ENCODE measurements around the gene GSTM5. TPM values are rescaled to one million over a fixed set of nuclear protein-coding genes. Genes with fewer than 3 reads are reported as not detected.
A peak's percentile ranks its signal among the peaks of the same experiment; 100 is the strongest.
"Not testable (repeated sequence)": the region's sequence is repeated elsewhere in the genome, so short reads cannot be mapped to it uniquely, and the experiment has no call there.

GSTM5 gene
- total RNA-seq, 1 experiment from 2014 or later = not detected

DNA sequence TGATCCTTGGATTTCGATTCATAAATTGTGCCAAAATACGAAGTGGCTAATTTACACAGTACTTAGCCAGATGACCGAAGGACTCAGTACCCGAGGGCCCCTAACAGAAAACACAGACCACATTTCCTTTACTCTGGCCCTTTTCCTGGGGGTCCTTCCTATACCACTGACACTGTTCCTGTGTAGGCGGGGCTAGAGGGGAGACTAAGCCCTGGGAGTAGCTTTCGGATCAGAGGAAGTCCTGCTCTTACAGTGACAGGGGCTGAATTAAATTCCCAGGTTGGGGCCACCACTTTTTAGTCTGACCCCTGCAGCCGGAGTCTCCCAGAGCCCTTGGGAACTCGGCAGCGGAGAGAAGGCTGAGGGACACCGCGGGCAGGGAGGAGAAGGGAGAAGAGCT lies 24.9 kb upstream of the GSTM5 start:
- not testable (repeated sequence) for H3K4me3 ChIP-seq (ENCODE audit: insufficient read depth, low read depth, low read length); H3K36me3 ChIP-seq (replicated peaks; ENCODE audit: control insufficient read depth, insufficient read depth, low read length); H3K27me3 ChIP-seq (ENCODE audit: control insufficient read depth, insufficient read depth, low read length); DNase-seq

DNA sequence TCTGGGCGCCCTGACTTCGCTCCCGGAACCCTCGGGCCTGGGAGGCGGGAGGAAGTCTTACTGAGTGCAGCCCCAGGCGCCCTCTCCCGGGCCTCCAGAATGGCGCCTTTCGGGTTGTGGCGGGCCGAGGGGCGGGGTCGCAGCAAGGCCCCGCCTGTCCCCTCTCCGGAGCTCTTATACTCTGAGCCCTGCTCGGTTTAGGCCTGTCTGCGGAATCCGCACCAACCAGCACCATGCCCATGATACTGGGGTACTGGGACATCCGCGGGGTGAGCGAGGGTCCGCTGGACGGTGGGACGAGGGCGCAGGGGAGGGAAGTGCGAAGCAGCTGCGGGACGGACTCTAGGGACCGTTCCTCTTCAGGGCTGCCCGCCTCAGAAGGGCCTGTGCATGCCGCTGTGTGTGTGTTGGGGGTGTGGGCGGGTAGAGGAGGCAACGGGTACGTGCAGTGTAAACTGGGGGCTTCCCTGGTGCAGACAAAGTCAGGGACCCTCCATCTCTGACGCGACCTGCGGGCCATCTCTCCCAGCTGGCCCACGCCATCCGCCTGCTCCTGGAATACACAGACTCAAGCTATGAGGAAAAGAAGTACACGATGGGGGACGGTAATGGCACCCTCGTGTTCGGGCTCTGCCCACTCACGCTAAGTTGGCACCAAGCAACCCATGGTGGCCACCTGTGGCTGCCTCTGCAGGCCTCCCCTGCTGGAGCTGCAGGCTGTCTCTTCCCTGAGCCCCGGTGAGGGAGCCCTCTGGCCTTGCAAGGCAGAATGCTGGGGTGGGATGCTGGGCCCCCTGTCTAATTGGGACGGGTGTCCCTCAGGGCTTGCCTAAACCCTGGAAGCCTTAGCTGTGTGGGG lies 24.2 kb upstream of the GSTM5 start, which contains the start of gene GSTM1:
Gene GSTM1 (plus strand): TSS at position 177 of the 859 bp plus-strand sequence. CDS start 57 bp downstream, at position 234.
- no peaks in the 10 kb centered on the region for H3K27me3 ChIP-seq (ENCODE audit: control insufficient read depth, insufficient read depth, low read length)
- H3K36me3 ChIP-seq (replicated peaks; ENCODE audit: control insufficient read depth, insufficient read depth, low read length) = no peaks in the 10 kb centered on the region
- DNase-seq = no peak
- no peak within 1 kb of the TSS for H3K4me3 ChIP-seq (ENCODE audit: insufficient read depth, low read depth, low read length)

DNA sequence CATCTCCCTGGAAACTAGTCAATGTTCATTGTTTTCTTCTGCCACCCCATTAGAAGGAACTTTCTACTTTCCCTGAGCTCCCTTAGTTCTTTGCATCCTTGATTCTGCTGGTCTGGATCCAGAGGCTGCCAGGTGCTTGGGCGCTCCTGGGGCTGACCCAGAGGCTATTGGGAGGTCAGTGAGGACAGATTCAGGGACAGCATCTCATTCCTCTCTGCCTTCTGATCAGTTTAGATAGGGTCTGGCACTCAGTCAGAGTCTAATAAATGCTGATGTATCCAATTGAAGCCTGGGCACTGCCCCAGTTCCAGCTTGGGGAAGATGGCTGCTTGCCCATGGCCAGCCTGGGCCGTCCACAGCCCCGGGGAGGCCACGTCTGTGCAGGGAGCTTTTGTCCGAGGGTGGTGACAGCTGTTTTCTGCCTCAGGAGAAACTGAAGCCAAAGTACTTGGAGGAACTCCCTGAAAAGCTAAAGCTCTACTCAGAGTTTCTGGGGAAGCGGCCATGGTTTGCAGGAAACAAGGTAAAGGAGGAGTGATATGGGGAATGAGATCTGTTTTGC lies 22.1 kb upstream of the GSTM5 start:
- H3K36me3 ChIP-seq (replicated peaks; ENCODE audit: control insufficient read depth, insufficient read depth, low read length) = no peaks in the 10 kb centered on the region
- H3K27me3 ChIP-seq (ENCODE audit: control insufficient read depth, insufficient read depth, low read length) = no peaks in the 10 kb centered on the region
- H3K4me3 ChIP-seq (ENCODE audit: insufficient read depth, low read depth, low read length) = no peak overlapping the region
- no peak for DNase-seq

DNA sequence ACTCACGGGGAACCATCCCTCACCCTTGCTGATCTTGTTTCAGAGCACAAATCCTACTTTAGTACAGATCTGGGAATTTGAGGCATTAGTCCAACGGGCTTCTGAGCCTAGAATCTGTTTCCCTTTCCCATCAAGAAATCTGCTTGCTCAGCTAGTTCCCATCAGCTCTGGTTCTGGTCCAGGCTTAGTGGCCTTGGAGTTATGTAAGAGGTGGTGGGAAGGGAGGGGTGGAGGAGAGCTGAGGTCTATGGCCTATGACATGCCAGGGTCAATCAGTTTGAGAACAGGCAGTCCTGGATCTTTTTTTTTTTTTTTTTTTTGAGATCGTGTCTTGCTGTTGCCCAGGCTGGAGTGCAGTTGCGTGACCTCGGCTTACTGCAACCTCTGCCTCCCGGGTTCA lies 20.3 kb upstream of the GSTM5 start:
- DNase-seq = no peak
- no peaks in the 10 kb centered on the region for H3K36me3 ChIP-seq (replicated peaks; ENCODE audit: control insufficient read depth, insufficient read depth, low read length)
- no peak overlapping the region for H3K4me3 ChIP-seq (ENCODE audit: insufficient read depth, low read depth, low read length)
- H3K27me3 ChIP-seq (ENCODE audit: control insufficient read depth, insufficient read depth, low read length) = no peaks in the 10 kb centered on the region

DNA sequence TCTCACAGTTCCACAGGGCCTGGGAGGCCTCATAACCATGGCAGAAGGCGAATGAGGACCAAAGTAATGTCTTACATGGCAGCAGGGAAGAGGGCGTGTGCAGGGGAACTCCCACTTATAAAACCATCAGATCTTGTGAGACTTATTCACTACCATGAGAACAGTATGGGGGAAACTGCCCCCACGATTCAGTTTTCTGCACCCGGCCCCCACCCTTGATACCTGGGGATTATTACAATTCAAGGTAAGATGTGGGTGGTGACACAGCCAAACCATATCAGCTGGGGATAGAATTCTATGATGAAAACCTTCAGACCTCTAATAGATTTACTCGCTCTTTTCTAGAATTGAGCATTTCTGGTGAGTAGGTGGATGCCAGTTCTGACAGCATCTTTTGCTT lies 17.7 kb upstream of the GSTM5 start:
- DNase-seq; H3K27me3 ChIP-seq (ENCODE audit: control insufficient read depth, insufficient read depth, low read length); H3K36me3 ChIP-seq (replicated peaks; ENCODE audit: control insufficient read depth, insufficient read depth, low read length); H3K4me3 ChIP-seq (ENCODE audit: insufficient read depth, low read depth, low read length): not testable (repeated sequence)

DNA sequence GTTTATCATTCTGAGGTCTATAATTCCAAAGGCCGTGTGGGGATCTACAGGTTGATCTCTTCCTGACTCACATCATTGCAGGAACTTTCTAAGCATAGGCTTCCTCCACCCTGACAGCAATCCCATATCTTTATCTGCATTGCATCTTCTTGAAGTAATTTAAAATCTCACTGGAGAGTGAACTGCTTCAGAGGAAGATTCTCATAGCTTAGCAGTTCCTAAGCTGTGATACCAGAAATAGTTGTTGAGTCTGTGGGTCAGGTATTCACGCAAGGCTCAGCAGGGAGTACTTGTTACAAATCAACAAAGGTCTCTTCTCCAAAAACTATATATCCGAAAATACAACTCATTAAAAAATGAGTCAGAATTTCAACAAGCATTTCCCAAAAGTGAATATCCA lies 16.9 kb upstream of the GSTM5 start:
- H3K36me3 ChIP-seq (replicated peaks; ENCODE audit: control insufficient read depth, insufficient read depth, low read length); DNase-seq; H3K4me3 ChIP-seq (ENCODE audit: insufficient read depth, low read depth, low read length); H3K27me3 ChIP-seq (ENCODE audit: control insufficient read depth, insufficient read depth, low read length): not testable (repeated sequence)

DNA sequence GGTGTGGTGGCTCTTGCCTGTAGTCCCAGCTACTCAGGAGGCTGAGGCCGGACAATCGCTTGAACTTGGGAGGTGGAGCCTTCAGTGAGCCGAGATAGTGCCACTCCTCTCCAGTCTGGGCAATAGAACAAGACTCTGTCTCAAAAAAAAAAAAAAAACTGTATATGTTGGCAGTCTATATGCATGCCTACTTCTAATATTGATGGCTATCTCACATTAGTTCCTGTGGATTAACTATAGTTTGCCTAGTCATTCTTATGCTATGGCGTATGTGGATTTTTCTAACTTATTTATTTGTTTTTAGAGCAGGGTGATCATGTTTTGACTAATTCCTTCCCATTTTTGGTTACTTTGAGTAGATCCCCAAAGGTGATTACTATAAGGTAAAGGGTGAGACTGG lies 15.0 kb upstream of the GSTM5 start:
- Histone ChIP-seq H3K36me3 (replicated peaks; ENCODE audit: control insufficient read depth, insufficient read depth, low read length) (no peaks in the 10 kb centered on the region), H3K4me3 (ENCODE audit: insufficient read depth, low read depth, low read length) (no peak overlapping the region), H3K27me3 (ENCODE audit: control insufficient read depth, insufficient read depth, low read length) (no peaks in the 10 kb centered on the region)
- no peak for DNase-seq

DNA sequence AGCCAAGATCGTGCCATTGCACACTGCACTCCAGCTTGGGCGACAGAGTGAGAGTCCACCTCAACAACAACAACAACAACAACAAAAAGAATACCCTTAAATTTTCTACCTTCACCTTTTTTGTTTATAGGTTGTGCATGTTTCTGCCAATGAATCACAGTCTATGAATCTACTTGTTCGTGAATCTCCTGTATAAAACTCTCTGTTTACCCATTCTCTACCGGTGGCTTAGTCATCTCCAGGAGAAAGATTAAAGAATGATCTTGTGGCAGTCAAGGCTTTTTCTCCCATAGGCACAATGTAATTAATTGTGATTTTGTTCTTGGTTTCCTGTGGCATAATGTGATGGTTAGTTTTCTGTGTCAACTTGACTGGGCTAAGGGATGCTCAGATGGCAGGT lies 14.2 kb upstream of the GSTM5 start:
- DNase-seq; H3K36me3 ChIP-seq (replicated peaks; ENCODE audit: control insufficient read depth, insufficient read depth, low read length); H3K4me3 ChIP-seq (ENCODE audit: insufficient read depth, low read depth, low read length); H3K27me3 ChIP-seq (ENCODE audit: control insufficient read depth, insufficient read depth, low read length): not testable (repeated sequence)

DNA sequence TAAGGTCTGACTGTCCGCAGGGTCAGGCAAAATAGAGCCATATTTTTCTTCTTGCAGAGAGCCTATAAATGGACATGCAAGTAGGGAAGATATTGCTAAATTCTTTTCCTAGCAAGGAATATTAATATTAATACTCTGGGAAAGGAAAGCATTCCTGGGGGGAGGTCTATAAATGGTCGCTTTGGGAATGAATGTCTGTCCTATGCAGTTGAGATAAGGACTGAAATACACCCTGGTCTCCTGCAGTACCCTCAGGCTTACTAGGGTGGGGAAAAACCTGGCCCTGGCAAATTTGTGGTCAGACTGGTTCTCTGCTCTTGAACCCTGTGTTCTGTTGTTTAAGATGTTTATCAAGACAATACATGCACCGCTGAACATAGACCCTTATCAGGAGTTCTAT lies 9.1 kb upstream of the GSTM5 start:
- H3K4me3 ChIP-seq (ENCODE audit: insufficient read depth, low read depth, low read length); DNase-seq; H3K36me3 ChIP-seq (replicated peaks; ENCODE audit: control insufficient read depth, insufficient read depth, low read length); H3K27me3 ChIP-seq (ENCODE audit: control insufficient read depth, insufficient read depth, low read length): not testable (repeated sequence)

DNA sequence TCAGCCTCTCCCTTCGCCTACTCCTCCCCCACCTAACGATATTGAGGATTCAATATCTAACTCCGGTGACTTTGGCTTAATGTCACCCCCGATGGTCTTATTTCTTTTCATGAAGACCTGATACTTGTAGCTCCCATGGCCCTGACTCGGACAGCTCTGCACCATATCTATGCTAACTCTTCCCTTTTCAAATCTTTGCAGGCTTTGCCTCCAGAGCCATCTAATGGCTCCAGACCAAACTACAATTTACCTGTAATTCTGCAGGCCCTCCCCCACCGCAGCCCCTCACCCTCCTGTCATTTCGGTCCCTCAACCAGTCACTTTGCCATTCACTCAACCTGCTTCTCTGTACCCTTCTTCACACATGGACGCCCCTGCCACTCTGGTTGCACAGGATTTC lies 7.9 kb upstream of the GSTM5 start:
- peak; percentile 54 for DNase-seq
- no peak overlapping the region for H3K4me3 ChIP-seq (ENCODE audit: insufficient read depth, low read depth, low read length)
- H3K27me3 ChIP-seq (ENCODE audit: control insufficient read depth, insufficient read depth, low read length) = no peaks in the 10 kb centered on the region
- no peaks in the 10 kb centered on the region for H3K36me3 ChIP-seq (replicated peaks; ENCODE audit: control insufficient read depth, insufficient read depth, low read length)

DNA sequence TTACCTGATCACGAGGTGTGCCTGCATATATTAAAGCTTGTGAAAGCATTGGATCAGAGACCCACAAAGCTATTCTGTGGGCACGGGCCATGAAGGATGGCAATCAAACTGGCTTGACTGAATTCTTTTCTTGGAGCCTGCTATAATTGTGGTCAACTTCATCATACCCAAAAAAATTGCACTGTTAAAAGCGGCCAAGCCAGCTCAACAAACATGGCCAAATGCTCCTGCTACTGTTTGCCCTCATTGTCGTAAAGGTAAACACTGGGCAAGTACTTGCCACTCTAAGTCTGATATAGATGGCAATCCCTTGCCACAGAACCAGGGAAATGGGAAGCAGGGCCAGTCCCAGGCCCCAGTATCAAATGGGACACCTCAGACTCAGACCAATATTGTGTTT lies 6.6 kb upstream of the GSTM5 start:
- no peaks in the 10 kb centered on the region for H3K36me3 ChIP-seq (replicated peaks; ENCODE audit: control insufficient read depth, insufficient read depth, low read length)
- H3K4me3 ChIP-seq (ENCODE audit: insufficient read depth, low read depth, low read length) = no peak overlapping the region
- peak; percentile 0 for DNase-seq
- H3K27me3 ChIP-seq (ENCODE audit: control insufficient read depth, insufficient read depth, low read length) = no peaks in the 10 kb centered on the region

DNA sequence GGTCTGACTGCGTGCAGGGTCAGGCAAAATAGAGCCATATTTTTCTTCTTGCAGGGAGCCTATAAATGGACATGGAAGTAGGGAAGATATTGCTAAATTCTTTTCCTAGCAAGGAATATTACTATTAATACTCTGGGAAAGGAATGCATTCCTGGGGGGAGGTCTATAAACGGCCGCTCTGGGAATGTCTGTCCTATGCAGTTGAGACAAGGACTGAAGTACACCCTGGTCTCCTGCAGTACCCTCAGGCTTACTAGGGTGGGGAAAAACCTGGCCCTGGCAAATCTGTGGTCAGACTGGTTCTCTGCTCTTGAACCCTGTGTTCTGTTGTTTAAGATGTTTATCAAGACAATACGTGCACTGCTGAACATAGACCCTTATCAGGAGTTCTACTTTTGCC lies 3.1 kb upstream of the GSTM5 start:
- H3K36me3 ChIP-seq (replicated peaks; ENCODE audit: control insufficient read depth, insufficient read depth, low read length); DNase-seq; H3K27me3 ChIP-seq (ENCODE audit: control insufficient read depth, insufficient read depth, low read length); H3K4me3 ChIP-seq (ENCODE audit: insufficient read depth, low read depth, low read length): not testable (repeated sequence)

DNA sequence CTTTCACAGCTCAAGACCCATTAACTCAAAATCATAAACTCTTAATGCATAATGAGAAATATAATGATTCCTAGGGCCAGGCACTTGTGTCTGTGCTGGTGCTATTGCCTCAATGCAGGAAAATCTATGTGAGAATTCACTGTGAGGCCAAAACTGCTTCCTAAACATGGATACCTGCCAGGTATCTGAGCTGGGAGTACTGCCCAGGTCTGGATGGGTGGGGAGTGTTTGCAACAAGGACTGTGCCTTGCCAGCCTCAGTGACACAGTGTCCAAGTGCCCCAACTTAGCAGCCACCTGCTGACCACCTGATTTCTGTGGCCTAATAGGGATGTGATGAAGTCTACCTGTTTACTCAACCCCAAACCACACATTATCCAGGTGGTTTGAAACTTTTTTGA lies 2.2 kb upstream of the GSTM5 start:
- H3K27me3 ChIP-seq (ENCODE audit: control insufficient read depth, insufficient read depth, low read length); DNase-seq; H3K4me3 ChIP-seq (ENCODE audit: insufficient read depth, low read depth, low read length); H3K36me3 ChIP-seq (replicated peaks; ENCODE audit: control insufficient read depth, insufficient read depth, low read length): not testable (repeated sequence)

DNA sequence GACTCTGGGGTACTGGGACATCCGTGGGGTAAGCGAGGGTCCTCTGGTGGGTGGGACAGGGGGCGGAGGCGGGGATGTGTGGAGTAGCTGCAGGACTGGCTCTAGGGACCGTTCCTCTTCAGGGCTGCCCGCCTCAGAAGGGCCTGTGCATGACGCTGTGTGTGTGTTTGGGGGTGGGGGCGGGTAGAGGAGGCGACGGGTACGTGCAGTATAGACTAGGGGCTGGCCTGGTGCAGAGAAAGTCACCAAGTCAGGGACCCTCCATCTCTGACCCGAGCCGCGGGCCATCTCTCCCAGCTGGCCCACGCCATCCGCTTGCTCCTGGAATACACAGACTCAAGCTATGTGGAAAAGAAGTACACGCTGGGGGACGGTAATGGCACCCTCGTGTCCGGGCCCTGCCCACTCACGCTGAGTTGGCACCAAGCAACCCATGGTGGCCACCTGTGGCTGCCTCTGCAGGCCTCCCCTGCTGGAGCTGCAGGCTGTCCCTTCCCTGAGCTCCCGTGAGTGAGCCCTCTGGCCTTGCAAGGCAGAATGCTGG lies 342 bp downstream of the GSTM5 start:
- H3K4me3 ChIP-seq (ENCODE audit: insufficient read depth, low read depth, low read length) = no peak overlapping the region
- no peak for DNase-seq
- H3K27me3 ChIP-seq (ENCODE audit: control insufficient read depth, insufficient read depth, low read length) = no peaks in the 10 kb centered on the region; the same call in 1 of the 2 replicates
- no peaks in the 10 kb centered on the region for H3K36me3 ChIP-seq (replicated peaks; ENCODE audit: control insufficient read depth, insufficient read depth, low read length)

DNA sequence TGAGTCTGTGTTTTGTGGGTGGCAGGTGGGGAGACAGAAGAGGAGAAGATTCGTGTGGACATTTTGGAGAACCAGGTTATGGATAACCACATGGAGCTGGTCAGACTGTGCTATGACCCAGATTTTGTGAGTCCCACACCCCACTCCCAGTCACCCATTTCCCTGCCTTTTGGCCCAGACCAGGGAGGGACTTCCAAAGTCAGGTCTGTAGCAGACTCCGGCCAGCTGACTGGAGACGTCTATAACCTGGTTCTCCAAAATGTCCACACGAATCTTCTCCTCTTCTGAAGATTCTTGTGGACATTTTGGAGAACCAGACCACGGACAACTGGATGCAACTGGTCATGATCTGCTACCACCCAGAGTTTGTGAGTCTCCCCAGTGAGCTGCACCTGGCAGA lies 1.6 kb downstream of the GSTM5 start:
- Histone ChIP-seq H3K36me3 (replicated peaks; ENCODE audit: control insufficient read depth, insufficient read depth, low read length) (no peaks in the 10 kb centered on the region), H3K27me3 (ENCODE audit: control insufficient read depth, insufficient read depth, low read length) (no peaks in the 10 kb centered on the region; the same call in 1 of the 2 replicates), H3K4me3 (ENCODE audit: insufficient read depth, low read depth, low read length) (no peak overlapping the region)
- peak; percentile 2 for DNase-seq
